ENCODE results near the gene ST6GALNAC6. TPM values are rescaled to one million over a fixed set of nuclear protein-coding genes. Genes with fewer than 3 reads are reported as not detected.
A peak's percentile ranks its signal among the peaks of the same experiment; 100 is the strongest.

ST6GALNAC6 gene
- total and polyA plus RNA-seq, 10 of the 15 experiments (the other 5 are each of a cell fraction or from before 2014, with no cell fraction given) = 0.40 to 27.0 (median 16.8) TPM

- no peak for TF ChIP-seq FOS (IDR thresholded peaks at IDR 0.05; ENCODE audit: borderline replicate concordance, extremely low read depth, insufficient read length)
- 0 out of 2 replicates have a peak, but pooled peaks have one; percentile 67 for TF ChIP-seq STAT1 (conservative IDR thresholded peaks at IDR 0.05)
- peak; percentile 88 to 94 (median 94) for TF ChIP-seq CTCF (IDR thresholded peaks at IDR 0.05 in 2 of 3, conservative IDR thresholded peaks at IDR 0.05 in 1 of 3; ENCODE audit: control insufficient read depth in 2 of 3, extremely low read depth in 1 of 3, insufficient read depth in 1 of 3, low read depth in 3 of 3, low read length in 3 of 3)
- TF ChIP-seq RCOR1 (conservative IDR thresholded peaks at IDR 0.05; ENCODE audit: low read depth, low read length) = no peak
- TF ChIP-seq EGR1 (IDR thresholded peaks at IDR 0.05; ENCODE audit: borderline replicate concordance in 1 of 2, low read depth in 2 of 2, low read length in 2 of 2) = no peak
- no peak for TF ChIP-seq FOXK2 (IDR thresholded peaks at IDR 0.05)
- peak; percentile 37; the same call in 1 of the 2 replicates for TF ChIP-seq POLR2A (IDR thresholded peaks at IDR 0.05; ENCODE audit: low read depth, low read length)
- TF ChIP-seq TCF12 (IDR thresholded peaks at IDR 0.05; ENCODE audit: low read depth, low read length) = 0 out of 2 replicates have a peak, but pooled peaks have one; percentile 6
- TF ChIP-seq MXI1 (IDR thresholded peaks at IDR 0.05; ENCODE audit: low read depth, low read length) = no peak
- peak in 1 of 2 experiments; percentile 64; a peak in 2 of 4 replicates for TF ChIP-seq BHLHE40 (IDR thresholded peaks at IDR 0.05; ENCODE audit: borderline replicate concordance in 1 of 2, low read depth in 2 of 2, low read length in 1 of 2)
- TF ChIP-seq PBX3 (IDR thresholded peaks at IDR 0.05; ENCODE audit: insufficient replicate concordance, low read depth, low read length) = no peak
- no peak for TF ChIP-seq JUNB (IDR thresholded peaks at IDR 0.05)
- no peak for TF ChIP-seq SREBF2 (IDR thresholded peaks at IDR 0.05; ENCODE audit: low read length)
- no peak for TF ChIP-seq CREM (IDR thresholded peaks at IDR 0.05; ENCODE audit: low read depth)
- no peak for TF ChIP-seq ATF3 (IDR thresholded peaks at IDR 0.05; ENCODE audit: borderline replicate concordance, extremely low read depth, low read depth, low read length)
- TF ChIP-seq GABPA (IDR thresholded peaks at IDR 0.05; ENCODE audit: low read depth) = no peak
- peak; percentile 92 for TF ChIP-seq RAD21 (IDR thresholded peaks at IDR 0.05; ENCODE audit: insufficient read depth, low read depth, low read length)
- peak; percentile 55 for TF ChIP-seq RELA (IDR thresholded peaks at IDR 0.05; ENCODE audit: borderline replicate concordance, partially characterized antibody)
- TF ChIP-seq YY1 (IDR thresholded peaks at IDR 0.05; ENCODE audit: low read depth, low read length) = peak; percentile 46; the same call in 1 of the 2 replicates
- TF ChIP-seq TBL1XR1 (IDR thresholded peaks at IDR 0.05; ENCODE audit: low read depth, low read length) = no peak
- TF ChIP-seq CREB1 (IDR thresholded peaks at IDR 0.05; ENCODE audit: low read depth) = no peak
- TF ChIP-seq MEF2B (IDR thresholded peaks at IDR 0.05; ENCODE audit: partially characterized antibody, poor library complexity, severe bottlenecking) = no peak
- TF ChIP-seq IRF5 (IDR thresholded peaks at IDR 0.05; ENCODE audit: borderline replicate concordance) = no peak
These were observed 22.2 kb upstream of the ST6GALNAC6 start (continued) for GRCh38 chr9:127921557-127922120.

Data from GM12878 (cell line).